ENCODE results near the gene ASAP3.

DNA sequence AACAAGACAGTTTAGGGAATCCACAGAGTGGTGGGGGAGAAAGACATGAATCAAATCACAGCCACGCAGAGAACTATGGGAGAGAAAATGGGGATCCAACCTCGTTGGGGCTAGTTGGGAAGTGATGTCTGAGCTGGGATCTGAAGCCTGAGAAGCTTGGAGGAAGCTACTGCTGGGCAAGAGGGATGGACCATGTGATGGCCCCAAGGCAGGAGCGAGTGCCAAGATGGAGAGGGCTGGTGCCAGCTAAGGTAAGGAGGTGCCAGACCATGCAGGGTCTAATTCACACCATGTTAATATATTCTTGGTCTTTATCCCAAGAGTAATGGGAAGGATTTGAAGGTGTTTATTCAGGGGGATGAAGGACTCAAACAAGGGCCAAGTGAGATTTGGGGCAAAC, 41.2 kb downstream of the ASAP3 start:
- TF ChIP-seq EZH2phosphoT487 (IDR thresholded peaks at IDR 0.05; ENCODE audit: low read depth) = no peak
- TF ChIP-seq, protein P1, sequence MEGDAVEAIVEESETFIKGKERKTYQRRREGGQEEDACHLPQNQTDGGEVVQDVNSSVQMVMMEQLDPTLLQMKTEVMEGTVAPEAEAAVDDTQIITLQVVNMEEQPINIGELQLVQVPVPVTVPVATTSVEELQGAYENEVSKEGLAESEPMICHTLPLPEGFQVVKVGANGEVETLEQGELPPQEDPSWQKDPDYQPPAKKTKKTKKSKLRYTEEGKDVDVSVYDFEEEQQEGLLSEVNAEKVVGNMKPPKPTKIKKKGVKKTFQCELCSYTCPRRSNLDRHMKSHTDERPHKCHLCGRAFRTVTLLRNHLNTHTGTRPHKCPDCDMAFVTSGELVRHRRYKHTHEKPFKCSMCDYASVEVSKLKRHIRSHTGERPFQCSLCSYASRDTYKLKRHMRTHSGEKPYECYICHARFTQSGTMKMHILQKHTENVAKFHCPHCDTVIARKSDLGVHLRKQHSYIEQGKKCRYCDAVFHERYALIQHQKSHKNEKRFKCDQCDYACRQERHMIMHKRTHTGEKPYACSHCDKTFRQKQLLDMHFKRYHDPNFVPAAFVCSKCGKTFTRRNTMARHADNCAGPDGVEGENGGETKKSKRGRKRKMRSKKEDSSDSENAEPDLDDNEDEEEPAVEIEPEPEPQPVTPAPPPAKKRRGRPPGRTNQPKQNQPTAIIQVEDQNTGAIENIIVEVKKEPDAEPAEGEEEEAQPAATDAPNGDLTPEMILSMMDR (IDR thresholded peaks at IDR 0.05; ENCODE audit: low read depth, low read length) = no peak
